ENCODE data around the gene TMEM234.

- TF ChIP-seq REST (IDR thresholded peaks at IDR 0.05) (no peak), EP300 (IDR thresholded peaks at IDR 0.05) (no peak)
These were observed 41.1 kb downstream of the TMEM234 start for GRCh38 chr1:32181065-32181464.

Measured in A549 (cell line).